Activated CD8-positive, alpha-beta memory T cell treated with anti-CD3 and anti-CD28 coated beads for 4 hours (primary cell): Measurements from ENCODE around the gene KLHL29.

ENCODE experiments used
- DNase-seq, 2 donors: peaks; one replicate each; pipeline ENCODE4 v3.0.0-alpha.2; 2020; ENCODE audit warnings: low read depth in 2 of 2

Gene KLHL29

GRCh38 chr2:23513245-23513871 lies 128.4 kb downstream of the KLHL29 start:
- no peak for DNase-seq

- no peak for DNase-seq
These were observed 129.2 kb downstream of the KLHL29 start for GRCh38 chr2:23513872-23514793.

GRCh38 chr2:23516520-23517256 lies 131.7 kb downstream of the KLHL29 start:
- DNase-seq = no peak

GRCh38 chr2:23518481-23519333 lies 133.7 kb downstream of the KLHL29 start:
- DNase-seq = no peak

- DNase-seq = no peak
These were observed 134.3 kb downstream of the KLHL29 start for GRCh38 chr2:23519334-23519651.

GRCh38 chr2:23520256-23520655 lies 135.3 kb downstream of the KLHL29 start:
- no peak for DNase-seq

GRCh38 chr2:23521060-23521459 lies 136.1 kb downstream of the KLHL29 start:
- DNase-seq = no peak

- no peak for DNase-seq
These were observed 137.9 kb downstream of the KLHL29 start for GRCh38 chr2:23522726-23523372.

GRCh38 chr2:23523373-23524260 lies 138.6 kb downstream of the KLHL29 start:
- DNase-seq = no peak

- DNase-seq = no peak
These were observed 139.3 kb downstream of the KLHL29 start for GRCh38 chr2:23524261-23524706.

- DNase-seq = no peak
These were observed 140.3 kb downstream of the KLHL29 start for GRCh38 chr2:23525137-23525765.

- no peak for DNase-seq
These were observed 141.1 kb downstream of the KLHL29 start for GRCh38 chr2:23526114-23526513.

GRCh38 chr2:23526835-23527790 lies 142.1 kb downstream of the KLHL29 start:
- no peak for DNase-seq

- no peak for DNase-seq
These were observed 143.2 kb downstream of the KLHL29 start for GRCh38 chr2:23528171-23528570.

GRCh38 chr2:23528690-23529089 lies 143.7 kb downstream of the KLHL29 start:
- no peak for DNase-seq

- no peak for DNase-seq
These were observed 144.7 kb downstream of the KLHL29 start for GRCh38 chr2:23529659-23530058.

GRCh38 chr2:23530206-23530908 lies 145.4 kb downstream of the KLHL29 start:
- DNase-seq = no peak

GRCh38 chr2:23530909-23531276 lies 145.9 kb downstream of the KLHL29 start:
- DNase-seq = no peak
